ENCODE results near the gene TSPAN3. TPM values are rescaled to one million over a fixed set of nuclear protein-coding genes. Genes with fewer than 3 reads are reported as not detected.

The TSPAN3 gene
- total RNA-seq, 1 experiment from 2014 or later, result 205 TPM

DNA sequence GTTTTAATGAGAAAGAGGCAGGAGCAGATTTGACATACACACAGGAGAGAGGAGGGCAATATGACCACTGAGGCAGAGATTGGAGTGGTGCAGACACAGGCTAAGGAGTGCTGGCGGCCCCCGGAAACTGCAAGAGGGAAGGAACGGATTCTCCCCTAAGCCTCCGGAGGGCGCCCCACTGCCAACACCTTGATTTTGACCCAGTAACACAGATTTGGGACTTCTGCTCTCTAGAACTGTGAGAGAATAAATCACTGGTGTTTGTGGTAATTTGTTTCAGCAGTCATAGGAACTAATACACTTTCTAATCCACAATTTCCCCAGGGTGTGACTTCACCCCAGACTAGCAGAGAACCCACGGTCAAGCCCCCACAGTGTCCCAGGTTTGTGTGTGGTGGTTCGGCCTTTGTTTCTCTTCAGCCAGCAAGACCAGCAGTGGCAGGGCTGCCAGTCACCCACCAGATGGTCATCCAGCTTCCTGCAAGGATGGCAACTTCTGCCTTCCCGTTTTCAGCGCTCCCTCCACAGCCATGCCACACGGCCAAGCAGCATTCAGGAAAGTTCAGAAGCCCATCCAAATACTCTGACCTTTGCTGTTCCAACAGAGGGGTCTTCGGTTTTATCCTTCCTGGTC, 23.6 kb upstream of the TSPAN3 start:
- Histone ChIP-seq H3K9ac (ENCODE audit: low read length) (no peak overlapping the region), H3K27ac (ENCODE audit: low read length) (no peak overlapping the region), H4K20me1 (ENCODE audit: insufficient read depth, low read depth, low read length) (no peaks in the 10 kb centered on the region), H3K4me1 (ENCODE audit: low read length) (no peaks in the 10 kb centered on the region), H3K9me3 (ENCODE audit: low read length) (no peaks in the 10 kb centered on the region), H3K4me3 (ENCODE audit: low read length) (no peak overlapping the region), H3K79me2 (ENCODE audit: low read length) (no peaks in the 10 kb centered on the region), H3K36me3 (ENCODE audit: insufficient read depth, low read length) (no peaks in the 10 kb centered on the region), H3K4me2 (ENCODE audit: low read depth, low read length, poor library complexity, severe bottlenecking) (no peak overlapping the region), H2AFZ (ENCODE audit: low read length) (no peak overlapping the region), H3K9me2 (replicated peaks; ENCODE audit: insufficient read depth, low read length) (no peaks in the 10 kb centered on the region), H3K27me3 (ENCODE audit: low read length) (no peaks in the 10 kb centered on the region)
- DNase-seq, result no peak

DNA sequence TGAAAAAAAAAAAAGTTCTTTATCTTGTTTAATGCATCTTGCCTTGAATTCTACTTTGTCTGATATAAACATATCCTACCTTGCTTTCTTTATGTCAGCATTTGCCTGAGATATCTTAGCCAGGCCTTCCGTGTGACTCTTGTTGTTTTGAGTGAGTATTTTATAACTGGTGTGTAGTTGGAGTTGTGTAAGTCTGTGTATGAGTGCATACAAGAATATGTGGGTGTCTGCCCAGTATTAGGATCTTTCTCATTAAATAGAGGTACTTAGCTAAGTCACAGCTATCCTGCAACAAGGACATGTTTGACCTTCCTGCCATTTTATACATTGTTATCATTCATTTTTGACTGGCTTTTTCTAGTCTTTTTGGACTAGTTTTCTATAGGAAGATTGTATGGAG, 22.5 kb upstream of the TSPAN3 start:
- no peaks in the 10 kb centered on the region for H3K36me3 ChIP-seq (ENCODE audit: insufficient read depth, low read length)
- no peaks in the 10 kb centered on the region for H3K27me3 ChIP-seq (ENCODE audit: low read length)
- no peaks in the 10 kb centered on the region for H3K4me1 ChIP-seq (ENCODE audit: low read length)
- no peaks in the 10 kb centered on the region for H3K79me2 ChIP-seq (ENCODE audit: low read length)
- no peak overlapping the region for H3K4me3 ChIP-seq (ENCODE audit: low read length)
- no peak for DNase-seq
- H3K27ac ChIP-seq (ENCODE audit: low read length), result no peak overlapping the region
- no peak overlapping the region for H3K9ac ChIP-seq (ENCODE audit: low read length)
- H3K9me3 ChIP-seq (ENCODE audit: low read length), result no peaks in the 10 kb centered on the region
- no peaks in the 10 kb centered on the region for H4K20me1 ChIP-seq (ENCODE audit: insufficient read depth, low read depth, low read length)
- H2AFZ ChIP-seq (ENCODE audit: low read length), result no peak overlapping the region
- H3K4me2 ChIP-seq (ENCODE audit: low read depth, low read length, poor library complexity, severe bottlenecking), result no peak overlapping the region
- no peaks in the 10 kb centered on the region for H3K9me2 ChIP-seq (replicated peaks; ENCODE audit: insufficient read depth, low read length)

GRCh38 chr15:77091097-77091496, 20.2 kb upstream of the TSPAN3 start:
- no peak overlapping the region for H3K9ac ChIP-seq (ENCODE audit: low read length)
- no peak overlapping the region for H3K27ac ChIP-seq (ENCODE audit: low read length)
- no peaks in the 10 kb centered on the region for H3K9me2 ChIP-seq (replicated peaks; ENCODE audit: insufficient read depth, low read length)
- no peaks in the 10 kb centered on the region for H3K9me3 ChIP-seq (ENCODE audit: low read length)
- no peaks in the 10 kb centered on the region for H3K36me3 ChIP-seq (ENCODE audit: insufficient read depth, low read length)
- H3K27me3 ChIP-seq (ENCODE audit: low read length), result no peaks in the 10 kb centered on the region
- no peaks in the 10 kb centered on the region for H4K20me1 ChIP-seq (ENCODE audit: insufficient read depth, low read depth, low read length)
- no peak overlapping the region for H3K4me3 ChIP-seq (ENCODE audit: low read length)
- no peak overlapping the region for H2AFZ ChIP-seq (ENCODE audit: low read length)
- no peak for DNase-seq
- H3K4me1 ChIP-seq (ENCODE audit: low read length), result peaks cover 4% of the 10 kb centered on the region; the same call in 1 of the 2 replicates
- H3K79me2 ChIP-seq (ENCODE audit: low read length), result no peaks in the 10 kb centered on the region
- H3K4me2 ChIP-seq (ENCODE audit: low read depth, low read length, poor library complexity, severe bottlenecking), result no peak overlapping the region

- H2AFZ ChIP-seq (ENCODE audit: low read length), result no peak overlapping the region
- H3K4me3 ChIP-seq (ENCODE audit: low read length), result no peak overlapping the region
- no peak overlapping the region for H3K4me2 ChIP-seq (ENCODE audit: low read depth, low read length, poor library complexity, severe bottlenecking)
- H3K9me2 ChIP-seq (replicated peaks; ENCODE audit: insufficient read depth, low read length), result no peaks in the 10 kb centered on the region
- no peaks in the 10 kb centered on the region for H3K36me3 ChIP-seq (ENCODE audit: insufficient read depth, low read length)
- no peaks in the 10 kb centered on the region for H4K20me1 ChIP-seq (ENCODE audit: insufficient read depth, low read depth, low read length)
- H3K79me2 ChIP-seq (ENCODE audit: low read length), result no peaks in the 10 kb centered on the region
- H3K27me3 ChIP-seq (ENCODE audit: low read length), result no peaks in the 10 kb centered on the region
- H3K9ac ChIP-seq (ENCODE audit: low read length), result no peak overlapping the region
- H3K27ac ChIP-seq (ENCODE audit: low read length), result no peak overlapping the region
- no peaks in the 10 kb centered on the region for H3K9me3 ChIP-seq (ENCODE audit: low read length)
- H3K4me1 ChIP-seq (ENCODE audit: low read length), result peaks cover 38% of the 10 kb centered on the region
- no peak for DNase-seq
Measured at GRCh38 chr15:77087213-77087612, 16.3 kb upstream of the TSPAN3 start.

DNA sequence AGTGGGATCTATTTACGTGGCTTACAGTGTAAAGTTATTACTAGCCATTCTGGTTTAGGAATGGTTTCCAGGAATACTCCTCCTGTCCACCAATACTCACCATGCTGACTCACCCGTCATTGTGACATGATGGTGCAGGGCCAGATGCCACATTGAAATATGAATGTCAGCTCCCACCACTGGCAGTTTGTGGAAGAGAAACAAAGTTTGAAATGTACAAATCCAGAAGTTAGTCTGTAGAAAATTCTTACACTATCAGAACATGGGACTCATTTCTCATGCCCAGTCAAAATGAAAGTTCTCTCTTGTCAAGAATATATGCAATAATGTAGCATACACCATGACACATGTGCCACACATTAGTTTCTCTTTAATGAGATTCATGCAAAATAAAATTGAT, 14.4 kb upstream of the TSPAN3 start:
- no peak overlapping the region for H2AFZ ChIP-seq (ENCODE audit: low read length)
- H3K9me2 ChIP-seq (replicated peaks; ENCODE audit: insufficient read depth, low read length), result no peaks in the 10 kb centered on the region
- H3K9ac ChIP-seq (ENCODE audit: low read length), result no peak overlapping the region
- H3K79me2 ChIP-seq (ENCODE audit: low read length), result no peaks in the 10 kb centered on the region
- H3K27ac ChIP-seq (ENCODE audit: low read length), result no peak overlapping the region
- no peak for DNase-seq
- no peak overlapping the region for H3K4me2 ChIP-seq (ENCODE audit: low read depth, low read length, poor library complexity, severe bottlenecking)
- H3K4me1 ChIP-seq (ENCODE audit: low read length), result peaks cover 42% of the 10 kb centered on the region
- no peak overlapping the region for H3K4me3 ChIP-seq (ENCODE audit: low read length)
- no peaks in the 10 kb centered on the region for H3K27me3 ChIP-seq (ENCODE audit: low read length)
- H3K36me3 ChIP-seq (ENCODE audit: insufficient read depth, low read length), result no peaks in the 10 kb centered on the region
- no peaks in the 10 kb centered on the region for H3K9me3 ChIP-seq (ENCODE audit: low read length)
- no peaks in the 10 kb centered on the region for H4K20me1 ChIP-seq (ENCODE audit: insufficient read depth, low read depth, low read length)

DNA sequence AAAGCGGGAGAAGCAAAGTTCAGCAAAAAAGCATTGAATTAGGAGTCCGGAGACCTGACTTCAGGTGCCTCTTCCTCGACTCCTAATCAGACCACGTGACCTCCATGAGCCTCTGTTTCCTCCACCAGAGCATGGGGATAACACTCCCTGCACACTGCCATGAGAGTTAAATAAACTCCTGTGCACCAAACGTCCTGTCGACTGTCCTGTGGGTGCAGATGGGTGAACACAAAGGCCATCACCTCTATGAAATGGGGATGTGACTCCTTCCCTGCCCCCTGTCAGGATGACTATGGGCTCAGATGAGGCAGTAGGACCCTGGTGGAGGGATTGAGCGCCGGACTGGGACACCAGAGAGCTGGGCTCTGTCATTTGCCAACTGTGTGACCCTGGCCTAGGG, 13.5 kb upstream of the TSPAN3 start:
- Histone ChIP-seq H3K4me1 (ENCODE audit: low read length) (peaks cover 42% of the 10 kb centered on the region), H2AFZ (ENCODE audit: low read length) (peak overlapping the region; percentile 66), H3K36me3 (ENCODE audit: insufficient read depth, low read length) (no peaks in the 10 kb centered on the region), H3K9me2 (replicated peaks; ENCODE audit: insufficient read depth, low read length) (no peaks in the 10 kb centered on the region), H3K27me3 (ENCODE audit: low read length) (no peaks in the 10 kb centered on the region), H3K9ac (ENCODE audit: low read length) (peak overlapping the region; percentile 59), H3K27ac (ENCODE audit: low read length) (peak overlapping the region; percentile 60), H3K4me2 (ENCODE audit: low read depth, low read length, poor library complexity, severe bottlenecking) (peak overlapping the region; percentile 68), H4K20me1 (ENCODE audit: insufficient read depth, low read depth, low read length) (no peaks in the 10 kb centered on the region), H3K4me3 (ENCODE audit: low read length) (peak overlapping the region; percentile 53), H3K79me2 (ENCODE audit: low read length) (no peaks in the 10 kb centered on the region), H3K9me3 (ENCODE audit: low read length) (no peaks in the 10 kb centered on the region)
- no peak for DNase-seq

DNA sequence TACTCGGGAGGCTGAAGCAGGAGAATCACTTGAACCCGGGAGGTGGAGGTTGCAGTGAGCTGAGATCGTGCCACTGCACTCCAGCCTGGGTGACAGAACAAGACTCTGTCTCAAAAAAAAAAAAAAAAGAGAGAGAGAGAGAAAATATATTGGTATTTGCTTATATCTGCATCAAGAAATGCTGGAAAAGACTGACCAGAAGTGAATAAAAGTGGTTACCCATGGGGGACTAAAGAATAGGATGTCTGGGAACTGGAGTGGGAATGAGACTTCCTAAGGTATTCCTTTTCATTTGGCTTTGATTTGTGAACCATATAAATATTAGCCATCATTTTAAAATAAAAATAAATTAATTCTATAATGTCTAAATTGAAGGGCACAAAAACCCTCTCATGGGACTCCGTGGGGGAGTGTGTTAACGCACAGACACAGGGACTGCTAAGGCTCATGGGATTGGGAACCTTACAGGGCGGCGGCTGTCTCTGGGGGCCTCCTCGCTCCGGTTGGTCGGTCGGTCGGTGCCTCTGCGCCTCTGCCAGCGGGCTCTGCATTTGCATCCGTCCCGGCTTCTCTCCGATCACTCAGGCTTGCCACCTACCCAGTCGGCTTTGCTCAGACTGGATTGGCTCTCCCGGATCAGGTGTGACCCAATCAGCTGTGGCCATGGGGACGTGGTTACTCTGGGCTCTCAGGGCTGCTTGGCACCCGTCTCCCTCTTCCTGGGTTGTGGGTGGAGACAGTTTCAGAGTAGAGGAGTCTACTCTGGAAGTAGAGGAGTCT, 12.7 kb upstream of the TSPAN3 start:
- peaks cover 42% of the 10 kb centered on the region for H3K4me1 ChIP-seq (ENCODE audit: low read length)
- peak overlapping the region; percentile 60 for H3K27ac ChIP-seq (ENCODE audit: low read length)
- H3K9me2 ChIP-seq (replicated peaks; ENCODE audit: insufficient read depth, low read length), result no peaks in the 10 kb centered on the region
- H3K27me3 ChIP-seq (ENCODE audit: low read length), result no peaks in the 10 kb centered on the region
- H3K4me2 ChIP-seq (ENCODE audit: low read depth, low read length, poor library complexity, severe bottlenecking), result peak overlapping the region; percentile 68
- DNase-seq, result peak; percentile 98
- H3K9ac ChIP-seq (ENCODE audit: low read length), result peak overlapping the region; percentile 59
- H3K79me2 ChIP-seq (ENCODE audit: low read length), result no peaks in the 10 kb centered on the region
- H3K4me3 ChIP-seq (ENCODE audit: low read length), result peak overlapping the region; percentile 57
- H3K36me3 ChIP-seq (ENCODE audit: insufficient read depth, low read length), result no peaks in the 10 kb centered on the region
- H3K9me3 ChIP-seq (ENCODE audit: low read length), result no peaks in the 10 kb centered on the region
- H2AFZ ChIP-seq (ENCODE audit: low read length), result peak overlapping the region; percentile 70
- H4K20me1 ChIP-seq (ENCODE audit: insufficient read depth, low read depth, low read length), result no peaks in the 10 kb centered on the region

DNA sequence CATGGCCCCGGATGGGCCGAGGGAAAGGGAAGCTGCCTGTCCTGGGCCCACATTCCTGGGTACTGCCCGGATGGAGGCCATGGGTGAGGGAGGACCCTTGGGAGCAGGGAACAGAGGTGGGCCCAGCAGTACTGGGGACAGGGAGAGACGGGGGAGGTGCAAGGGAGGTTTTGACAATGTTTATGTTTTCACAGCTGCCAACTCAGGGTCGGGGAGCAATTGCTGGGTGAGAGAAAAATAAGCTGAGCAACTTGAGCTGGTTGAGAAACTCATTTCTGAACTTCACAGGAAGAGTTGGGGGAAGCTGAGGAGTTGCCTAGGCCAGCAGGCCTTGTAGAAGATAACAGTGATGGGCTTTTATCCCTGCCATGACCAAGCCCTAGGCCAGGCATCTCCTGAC, 11.1 kb upstream of the TSPAN3 start:
- H3K27me3 ChIP-seq (ENCODE audit: low read length), result no peaks in the 10 kb centered on the region
- H3K9me2 ChIP-seq (replicated peaks; ENCODE audit: insufficient read depth, low read length), result no peaks in the 10 kb centered on the region
- H3K4me2 ChIP-seq (ENCODE audit: low read depth, low read length, poor library complexity, severe bottlenecking), result no peak overlapping the region
- no peak overlapping the region for H3K9ac ChIP-seq (ENCODE audit: low read length)
- no peak overlapping the region for H2AFZ ChIP-seq (ENCODE audit: low read length)
- no peak overlapping the region for H3K27ac ChIP-seq (ENCODE audit: low read length)
- H3K9me3 ChIP-seq (ENCODE audit: low read length), result no peaks in the 10 kb centered on the region
- no peaks in the 10 kb centered on the region for H4K20me1 ChIP-seq (ENCODE audit: insufficient read depth, low read depth, low read length)
- H3K4me3 ChIP-seq (ENCODE audit: low read length), result no peak overlapping the region
- peaks cover 42% of the 10 kb centered on the region for H3K4me1 ChIP-seq (ENCODE audit: low read length)
- H3K36me3 ChIP-seq (ENCODE audit: insufficient read depth, low read length), result no peaks in the 10 kb centered on the region
- no peak for DNase-seq
- no peaks in the 10 kb centered on the region for H3K79me2 ChIP-seq (ENCODE audit: low read length)

Measured in Karpas-422 (cell line).